HG02642 (cell line): ENCODE data around the gene PLEKHA1.

Source experiments
- ATAC-seq: cut with Tn5 transposase; IDR thresholded peaks from one replicate; pipeline ENCODE4 v1.9.1; 2021; ENCODE audit warnings: mild to moderate bottlenecking; ENCODE audit not compliant: unreplicated experiment, poor library complexity

PLEKHA1 gene

GRCh38 chr10:122374237-122374858 lies at the start of gene PLEKHA1:
PLEKHA1 (plus strand) TSS chr10:122374708; CDS start chr10:122393201, 18,493 bp downstream.
- ATAC-seq = peak; percentile 90

- no peak for ATAC-seq
Measured at GRCh38 chr10:122325235-122325634, 49.3 kb upstream of the PLEKHA1 start.

DNA sequence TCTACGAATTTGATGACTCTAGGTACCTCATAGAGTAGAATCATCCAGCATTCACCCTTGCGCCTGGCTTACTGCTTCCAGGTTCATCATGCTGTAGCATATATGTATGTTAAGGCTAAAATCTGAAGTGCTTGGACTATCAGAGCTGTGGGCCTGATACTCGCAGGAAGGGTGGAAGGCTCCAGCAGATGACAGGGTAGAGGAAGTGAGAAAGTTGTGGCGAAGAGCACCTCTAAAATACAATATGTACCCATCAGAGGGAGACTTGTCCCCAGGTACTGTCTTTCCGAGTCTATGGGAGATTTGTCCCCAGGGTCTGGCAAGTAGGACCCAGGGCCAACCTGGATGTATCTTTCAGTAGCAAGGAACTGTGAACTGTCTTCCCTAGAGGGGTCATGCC lies 48.1 kb upstream of the PLEKHA1 start:
- ATAC-seq = no peak

DNA sequence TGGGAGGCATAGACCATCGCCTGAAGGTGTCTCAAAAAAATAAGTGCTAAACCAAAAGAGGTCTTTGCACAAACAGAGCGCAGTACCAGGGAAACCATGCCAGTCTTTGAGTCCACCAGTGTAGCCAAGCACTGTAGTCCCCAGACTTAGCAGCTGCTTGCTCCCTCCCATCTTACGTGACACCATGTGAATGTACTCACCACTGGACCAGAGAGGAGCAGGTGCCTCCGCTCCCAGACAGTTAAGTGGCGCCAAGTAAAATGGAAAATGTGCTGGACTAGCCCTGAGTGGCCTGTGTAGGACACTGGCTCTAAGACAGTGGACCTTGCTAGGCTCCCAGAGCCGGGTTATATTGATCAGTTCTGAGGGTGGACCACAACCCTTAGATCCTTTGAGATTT lies 47.7 kb upstream of the PLEKHA1 start:
- no peak for ATAC-seq

DNA sequence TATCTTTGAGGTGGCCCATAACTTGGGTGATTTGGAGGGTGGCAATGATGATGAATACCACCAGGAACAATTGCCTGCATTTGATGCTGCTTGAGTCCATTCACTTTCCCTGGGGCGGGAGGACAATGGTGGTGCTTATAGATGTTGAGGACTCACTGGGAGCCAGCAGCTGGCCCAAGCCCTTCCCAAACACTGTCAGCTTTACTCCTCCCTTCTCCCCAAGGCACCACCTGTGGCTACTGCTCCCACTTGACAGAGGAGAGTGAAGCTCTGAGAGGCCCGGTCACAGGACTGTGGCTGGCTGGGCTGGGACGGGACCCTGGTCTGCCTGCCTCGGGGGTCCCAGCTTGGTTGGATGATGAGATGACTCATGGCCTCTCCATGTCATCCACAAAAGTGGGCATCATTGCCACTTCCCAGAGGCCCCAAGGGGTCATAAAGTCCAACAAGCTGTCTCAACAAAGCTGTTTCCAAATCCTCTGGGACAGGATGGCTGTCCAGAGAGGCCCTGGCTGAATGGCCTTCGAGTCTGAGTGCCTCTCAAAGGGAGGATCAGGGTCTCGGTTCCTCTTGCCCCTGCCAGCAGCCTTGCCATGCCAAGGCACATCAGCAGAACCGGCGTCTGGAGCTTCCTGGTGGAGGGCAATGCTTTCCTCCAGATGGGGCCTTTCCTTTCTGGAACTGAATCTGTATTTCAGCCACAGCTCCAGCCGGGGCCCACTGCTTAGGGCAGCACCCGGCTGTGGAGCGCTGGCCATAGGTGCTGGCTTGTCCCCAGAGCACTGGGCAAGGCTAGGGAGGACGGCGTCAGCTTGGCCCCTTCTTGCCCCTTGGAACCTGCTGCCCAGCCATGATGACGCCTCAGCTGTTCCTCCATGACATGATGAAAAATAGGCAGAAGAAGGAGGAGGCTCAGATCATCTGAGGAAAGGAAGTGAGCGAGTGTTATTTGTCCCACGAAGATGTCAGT lies 47.0 kb upstream of the PLEKHA1 start:
- no peak for ATAC-seq

DNA sequence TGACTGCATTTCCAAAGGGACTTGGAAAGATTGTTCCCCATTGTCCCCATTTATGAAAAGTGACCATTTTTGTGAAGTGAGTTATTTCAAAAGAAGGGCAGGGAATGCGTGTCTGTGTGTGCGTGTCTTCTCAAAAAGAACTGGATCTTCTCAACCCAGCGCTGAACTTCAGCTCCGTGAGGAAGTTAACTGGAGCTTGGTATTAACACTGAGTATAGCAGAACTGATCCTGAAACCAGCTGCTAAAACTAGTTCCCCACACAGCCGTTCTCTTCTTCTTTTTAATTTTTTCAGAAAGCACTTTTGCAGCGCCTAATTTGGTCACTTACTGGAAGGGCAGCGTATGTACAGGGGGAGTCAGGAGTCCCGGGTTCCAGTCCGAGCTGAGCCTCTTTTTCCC lies 45.8 kb upstream of the PLEKHA1 start:
- ATAC-seq = no peak

- ATAC-seq = no peak
Measured at GRCh38 chr10:122329416-122329815, 45.1 kb upstream of the PLEKHA1 start.

GRCh38 chr10:122331100-122331499 lies 43.4 kb upstream of the PLEKHA1 start:
- ATAC-seq = no peak

GRCh38 chr10:122331615-122332446 lies 42.7 kb upstream of the PLEKHA1 start:
- no peak for ATAC-seq

GRCh38 chr10:122333037-122333436 lies 41.5 kb upstream of the PLEKHA1 start:
- ATAC-seq = no peak

DNA sequence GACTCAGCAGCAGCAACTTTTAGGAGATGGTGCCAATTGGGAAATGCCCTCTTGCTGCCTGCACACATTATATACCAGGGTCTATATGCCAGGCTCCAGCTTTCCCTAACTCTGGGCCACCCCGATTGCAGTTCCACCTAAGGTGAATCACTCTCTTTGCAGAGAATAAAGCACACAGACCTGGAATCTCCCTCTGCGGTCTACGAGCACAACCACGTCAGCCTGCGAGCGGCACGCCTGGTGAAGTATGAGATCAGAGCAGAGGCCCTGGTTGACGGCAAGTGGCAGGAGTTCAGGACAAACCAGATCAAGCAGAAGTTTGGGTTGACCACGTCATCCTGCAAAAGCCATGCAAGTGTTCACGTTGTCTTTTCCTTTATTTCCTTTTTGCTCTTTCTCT lies 38.2 kb upstream of the PLEKHA1 start:
- ATAC-seq = no peak

DNA sequence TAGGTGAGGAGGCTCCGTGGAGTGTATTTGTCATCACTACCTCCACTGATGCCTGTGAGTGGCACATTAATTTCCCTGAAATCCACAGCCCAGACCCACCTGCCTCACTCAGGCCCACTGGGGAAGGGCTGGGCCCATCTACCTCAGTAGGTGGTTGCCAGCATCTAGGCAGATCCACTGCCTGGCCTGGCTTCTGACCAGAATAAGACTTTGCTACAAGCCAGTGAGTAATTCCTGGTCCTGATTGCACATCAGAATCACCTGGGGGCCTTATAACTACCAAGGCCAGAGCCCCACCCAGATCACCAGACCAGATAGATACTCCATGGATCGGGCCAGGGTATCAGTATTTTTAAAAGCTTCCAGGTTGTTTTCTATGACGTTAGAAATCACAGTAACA lies 37.5 kb upstream of the PLEKHA1 start:
- ATAC-seq = no peak

GRCh38 chr10:122338609-122339441 lies 35.7 kb upstream of the PLEKHA1 start:
- ATAC-seq = no peak

GRCh38 chr10:122341141-122341810 lies 33.2 kb upstream of the PLEKHA1 start:
- no peak for ATAC-seq

GRCh38 chr10:122342293-122343134 lies 32.0 kb upstream of the PLEKHA1 start:
- ATAC-seq = no peak

GRCh38 chr10:122343135-122343800 lies 31.2 kb upstream of the PLEKHA1 start:
- ATAC-seq = no peak

GRCh38 chr10:122343936-122344335 lies 30.6 kb upstream of the PLEKHA1 start:
- no peak for ATAC-seq

- ATAC-seq = no peak
Measured at GRCh38 chr10:122344741-122345258, 29.7 kb upstream of the PLEKHA1 start.
